SK-N-SH (cell line): ENCODE measurements around the gene DAZAP2. TPM values are rescaled to one million over a fixed set of nuclear protein-coding genes. Genes with fewer than 3 reads are reported as not detected.

ENCODE experiments used
- CTCF ChIA-PET: fragments of 300-600, 350-600 bp; formaldehyde crosslinking; extraction: SDS; loops from one replicate; lab custom pipeline; 2021; lab: Yijun Ruan, JAX
- POLR2A ChIA-PET: fragments of 350-600 bp; sonication (Branson Sonifier 250); formaldehyde crosslinking; extraction: SDS; loops from one replicate; lab custom pipeline; 2020; ENCODE audit warnings: antibody characterized with exemption, inconsistent platforms; lab: Yijun Ruan, JAX
- DNase-seq: peaks from one replicate; pipeline ENCODE4 v3.0.0; 2012
- H2AFZ ChIP-seq: fragments of 200-600 bp; sonication (generic); 2 replicates; pipeline ENCODE4 v1.8.1; 2016; ENCODE audit warnings: antibody characterized with exemption, mild to moderate bottlenecking, low read depth
- H3F3A ChIP-seq: fragments of 200-600 bp; sonication (generic); replicated peaks from 2 replicates; pipeline ENCODE3; 2016; ENCODE audit warnings: antibody characterized with exemption, mild to moderate bottlenecking; ENCODE audit not compliant: insufficient read depth
- H3K27ac ChIP-seq, 2 experiments: fragments of 200-500 bp in 1 of 2; fragments of 200-600 bp in 1 of 2; sonication (Bioruptor generic) in 1 of 2; sonication (generic), shearing (Covaris generic) in 1 of 2; 2 replicates each; pipeline versions ENCODE4 v1.5.1 to v1.6.1; 2014 to 2016; ENCODE audit warnings: low read depth in 2 of 2, inconsistent platforms in 1 of 2, low read length in 1 of 2, mild to moderate bottlenecking in 1 of 2, mixed read lengths in 1 of 2
- H3K27me3 ChIP-seq: fragments of 200-600 bp; sonication (generic), shearing (Covaris generic); 2 replicates; pipeline ENCODE4 v1.6.1; 2016; ENCODE audit warnings: mixed run types; ENCODE audit not compliant: insufficient read depth
- H3K36me3 ChIP-seq, 2 experiments: fragments of 200-500 bp in 1 of 2; fragments of 200-600 bp in 1 of 2; sonication (Bioruptor generic) in 1 of 2; sonication (generic) in 1 of 2; replicated peaks in 1 of 2; 2 replicates each; pipeline versions ENCODE3 to v1.5.1; 2014 to 2016; ENCODE audit warnings: low read length in 1 of 2, mild to moderate bottlenecking in 1 of 2; ENCODE audit not compliant: insufficient read depth in 2 of 2, control insufficient read depth in 1 of 2
- H3K4me1 ChIP-seq, 2 experiments: fragments of 200-500 bp in 1 of 2; fragments of 200-600 bp in 1 of 2; sonication (Bioruptor generic) in 1 of 2; sonication (generic), shearing (Covaris generic) in 1 of 2; 2 replicates each; pipeline versions ENCODE4 v1.5.1 to v1.6.1; 2014 to 2016; ENCODE audit warnings: low read depth in 1 of 2, low read length in 1 of 2, mixed run types in 1 of 2; ENCODE audit not compliant: insufficient read depth in 2 of 2, control insufficient read depth in 1 of 2
- H3K4me2 ChIP-seq: fragments of 200-600 bp; sonication (generic), shearing (Covaris generic); 2 replicates; pipeline ENCODE4 v1.6.1; 2017; ENCODE audit warnings: mixed run types
- H3K4me3 ChIP-seq, 2 experiments: fragments of 200-500 bp in 1 of 2; fragments of 200-600 bp in 1 of 2; sonication (Bioruptor generic) in 1 of 2; sonication (generic), shearing (Covaris generic) in 1 of 2; 2 replicates each; pipeline versions ENCODE4 v1.5.1 to v1.8.1; 2014 to 2016; ENCODE audit warnings: low read depth in 2 of 2, inconsistent platforms in 1 of 2, low read length in 1 of 2, mild to moderate bottlenecking in 1 of 2, mixed read lengths in 1 of 2, moderate library complexity in 1 of 2
- H3K79me2 ChIP-seq: fragments of 200-600 bp; sonication (generic); 2 replicates; pipeline ENCODE4 v1.8.1; 2017; ENCODE audit warnings: mild to moderate bottlenecking; ENCODE audit not compliant: insufficient read depth
- H3K9ac ChIP-seq: fragments of 200-600 bp; sonication (generic); 2 replicates; pipeline ENCODE4 v1.6.1; 2017; ENCODE audit warnings: mixed run types
- H3K9me2 ChIP-seq: fragments of 200-600 bp; sonication (generic); 2 replicates; pipeline ENCODE4 v1.6.1; 2017; ENCODE audit warnings: mixed run types
- H3K9me3 ChIP-seq: fragments of 200-600 bp; sonication (generic); 2 replicates; pipeline ENCODE4 v1.6.1; 2017; ENCODE audit warnings: mixed run types, mild to moderate bottlenecking, moderate library complexity
- H4K20me1 ChIP-seq: fragments of 200-600 bp; sonication (generic); 2 replicates; pipeline ENCODE4 v1.6.1; 2017; ENCODE audit warnings: mild to moderate bottlenecking, mixed run types; ENCODE audit not compliant: insufficient read depth
- CTCF ChIP-seq: fragments of 200-600 bp; sonication (generic); IDR thresholded peaks from 2 replicates; pipeline ENCODE4 v1.6.1; 2017; ENCODE audit warnings: antibody characterized with exemption, mild to moderate bottlenecking, moderate library complexity
- ELF1 ChIP-seq: IDR thresholded peaks from 2 replicates; pipeline ENCODE4 v1.4.0; 2012
- FOSL2 ChIP-seq: IDR thresholded peaks from 2 replicates; pipeline ENCODE4 v1.4.0; 2012; ENCODE audit warnings: low read depth, mild to moderate bottlenecking, moderate library complexity, borderline replicate concordance
- GATA2 ChIP-seq: sonication (generic); formaldehyde crosslinking; IDR thresholded peaks from 2 replicates; pipeline ENCODE4 v1.5.0; 2020; ENCODE audit warnings: mild to moderate bottlenecking, missing genetic modification reagents
- MAX ChIP-seq: IDR thresholded peaks from 2 replicates; pipeline ENCODE4 v1.4.0; 2012; ENCODE audit warnings: low read depth
- PBX3 ChIP-seq: IDR thresholded peaks from 2 replicates; pipeline ENCODE4; 2012
- POLR2AphosphoS5 ChIP-seq: IDR thresholded peaks from 2 replicates; pipeline ENCODE4 v1.6.1; 2012; ENCODE audit warnings: low read depth, low read length
- RAD21 ChIP-seq: IDR thresholded peaks from 2 replicates; pipeline ENCODE4 v1.6.1; 2012; ENCODE audit warnings: mild to moderate bottlenecking, low read length
- REST ChIP-seq: IDR thresholded peaks from 2 replicates; pipeline ENCODE4 v1.6.1; 2012; ENCODE audit warnings: mild to moderate bottlenecking, low read depth, low read length, moderate library complexity
- SIN3A ChIP-seq: IDR thresholded peaks from 2 replicates; pipeline ENCODE4 v1.6.1; 2012; ENCODE audit warnings: low read depth, mild to moderate bottlenecking, low read length, moderate library complexity, borderline replicate concordance
- SMC3 ChIP-seq: IDR thresholded peaks from 2 replicates; pipeline ENCODE4 v1.6.1; 2012; ENCODE audit warnings: low read depth, low read length, improper control_type of control experiment
- TAF1 ChIP-seq: IDR thresholded peaks from 2 replicates; pipeline ENCODE4 v1.6.1; 2012; ENCODE audit warnings: low read depth, mild to moderate bottlenecking, low read length, moderate library complexity, borderline replicate concordance
- TCF12 ChIP-seq: IDR thresholded peaks from 2 replicates; pipeline ENCODE4 v1.4.0; 2012
- TEAD4 ChIP-seq: IDR thresholded peaks from 2 replicates; pipeline ENCODE4 v1.4.0; 2012; ENCODE audit warnings: mild to moderate bottlenecking, borderline replicate concordance; ENCODE audit not compliant: insufficient read depth
- YY1 ChIP-seq: IDR thresholded peaks from 2 replicates; pipeline ENCODE4 v1.4.0; 2012; ENCODE audit warnings: low read depth, mild to moderate bottlenecking
- WGBS: methylation state at CpG from one replicate; pipeline ENCODE4 v1.1.6; 2017; ENCODE audit warnings: low lambda C conversion rate; 5-methylcytosine and 5-hydroxymethylcytosine counted together
- polyA plus RNA-seq, 3 experiments: library from polyadenylated mRNA; depleted of rRNA; stranded (reverse); fragments of >200 nt; gene quantifications; 2 replicates each; pipeline ENCODE4 v1.2.3, GENCODE V29; 2012

Gene DAZAP2
- polyA plus RNA-seq, 1 of the 3 experiments (the other 2 are of a cell fraction), result 274 TPM

- peaks cover 7% of the 10 kb centered on the region for H3F3A ChIP-seq
- no peaks in the 10 kb centered on the region for H3K9me2 ChIP-seq
- H3K9ac ChIP-seq, result no peak overlapping the region
- DNase-seq, result no peak
- WGBS, result 91% methylated on average over 5 of the region's 5 CpGs
- no peak overlapping the region for H3K4me2 ChIP-seq
- 0 out of 2 replicates have a peak, but pooled peaks cover 3% of the 10 kb centered on the region for H4K20me1 ChIP-seq
- H3K4me3 ChIP-seq, result no peak overlapping the region
- POLR2A ChIA-PET, result no interaction called here
- no peak overlapping the region for H3K27ac ChIP-seq
- no peaks in the 10 kb centered on the region for H3K9me3 ChIP-seq
- H3K27me3 ChIP-seq, result no peaks in the 10 kb centered on the region
- peaks cover 15% of the 10 kb centered on the region for H3K79me2 ChIP-seq
- CTCF ChIA-PET, result no interaction called here
- H2AFZ ChIP-seq, result no peak overlapping the region
- no peak for TF ChIP-seq YY1
- TF ChIP-seq FOSL2, result no peak
- no peak for TF ChIP-seq SIN3A
- TF ChIP-seq TCF12, result no peak
- TF ChIP-seq CTCF, result no peak
- TF ChIP-seq TAF1, result no peak
- TF ChIP-seq REST, result no peak
- no peak for TF ChIP-seq RAD21
- no peak for TF ChIP-seq ELF1
- no peak for TF ChIP-seq MAX
- TF ChIP-seq PBX3, result no peak
- TF ChIP-seq GATA2 (CRISPR knock-in tag), result no peak
- no peaks in the 10 kb centered on the region for H3K36me3 ChIP-seq
- H3K4me1 ChIP-seq, result peaks cover 0 to 5% of the 10 kb centered on the region in 2 experiments; a peak in 1 of 4 replicates
These were observed 25.7 kb downstream of the DAZAP2 start for GRCh38 chr12:51264297-51264696.

- Histone ChIP-seq H3K9me2 (no peaks in the 10 kb centered on the region), H3F3A (peaks cover 7% of the 10 kb centered on the region), H3K79me2 (peaks cover 15% of the 10 kb centered on the region), H3K4me3 (no peak overlapping the region), H3K27ac (no peak overlapping the region), H3K4me1 (peaks cover 0 to 5% of the 10 kb centered on the region in 2 experiments; a peak in 1 of 4 replicates), H2AFZ (no peak overlapping the region), H3K36me3 (no peaks in the 10 kb centered on the region), H3K9me3 (no peaks in the 10 kb centered on the region), H3K4me2 (no peak overlapping the region), H4K20me1 (0 out of 2 replicates have a peak, but pooled peaks cover 3% of the 10 kb centered on the region), H3K27me3 (no peaks in the 10 kb centered on the region), H3K9ac (no peak overlapping the region)
- CTCF ChIA-PET, result no interaction called here
- no peak for TF ChIP-seq SIN3A
- no peak for TF ChIP-seq SMC3
- TF ChIP-seq TEAD4, result no peak
- no peak for TF ChIP-seq POLR2AphosphoS5
- no peak for TF ChIP-seq PBX3
- POLR2A ChIA-PET, result no interaction called here
- DNase-seq, result no peak
These were observed 26.4 kb downstream of the DAZAP2 start for GRCh38 chr12:51265024-51265423.
